HCT116 (cell line): Measurements from ENCODE around the gene KCNJ1. TPM values are rescaled to one million over a fixed set of nuclear protein-coding genes. Genes with fewer than 3 reads are reported as not detected.

ENCODE experiments used
- ATAC-seq: fragments of 200-7000 bp; cut with Tn5 transposase; 2 replicates; pipeline ENCODE4 v1.9.1; 2020; ENCODE audit warnings: mild to moderate bottlenecking, moderate library complexity
- BruUV-seq: library from RNA; stranded (reverse); fragments of 400-500 nt; replicated peaks from 2 replicates; lab custom pipeline; 2021; lab: Mats Ljungman, UMichigan
- CTCF ChIA-PET: fragments of 300-600 bp; sonication (Branson Sonifier 250); formaldehyde crosslinking; loops from one replicate; lab custom pipeline; 2021; ENCODE audit warnings: antibody characterized with exemption; lab: Charles Lee
- POLR2A ChIA-PET: fragments of 300-600, 350-600 bp; sonication (Branson Sonifier 250); formaldehyde crosslinking; loops from one replicate; lab custom pipeline; 2021; ENCODE audit warnings: antibody characterized with exemption; lab: Charles Lee
- RAD21 ChIA-PET, 2 experiments: fragments of 300-600 bp; sonication (Branson Sonifier 250); formaldehyde crosslinking; loops; one replicate each; lab custom pipeline; 2023; ENCODE audit warnings: low total read pairs in 2 of 2; ENCODE audit not compliant: uncharacterized antibody in 2 of 2, unreplicated experiment in 2 of 2, low non-redundant PET in 1 of 2; lab: Charles Lee
- DNase-seq: peaks from one replicate; pipeline ENCODE4 v3.0.0-alpha.2; 2010; ENCODE audit warnings: low read depth, low spot score
- H2AFZ ChIP-seq: fragments of 200-600 bp; shearing (Covaris generic), sonication (generic); 2 replicates; pipeline ENCODE4 v1.6.1; 2017; ENCODE audit warnings: low read depth, mixed run types, mixed read lengths, antibody characterized with exemption, low read length; ENCODE audit not compliant: poor library complexity, severe bottlenecking
- H3K27ac ChIP-seq: 2 replicates; pipeline ENCODE4 v1.5.1; 2012; ENCODE audit warnings: low read depth, low read length
- H3K27me3 ChIP-seq: fragments of 200-600 bp; sonication (generic); 2 replicates; pipeline ENCODE4 v1.6.1; 2016; ENCODE audit warnings: mixed run types, low read length, mixed read lengths; ENCODE audit not compliant: insufficient read depth
- H3K36me3 ChIP-seq, 2 experiments: fragments of 200-500 bp in 1 of 2; fragments of 200-600 bp in 1 of 2; sonication (Bioruptor generic) in 1 of 2; sonication (generic) in 1 of 2; 2 replicates each; pipeline versions ENCODE4 v1.5.1 to v1.6.1; 2014 to 2016; ENCODE audit warnings: low read length in 2 of 2, inconsistent platforms in 1 of 2, mixed read lengths in 1 of 2, mixed run types in 1 of 2; ENCODE audit not compliant: insufficient read depth in 2 of 2, control insufficient read depth in 1 of 2
- H3K4me1 ChIP-seq, 2 experiments: fragments of 200-600 bp in 1 of 2; sonication (generic) in 1 of 2; 2 replicates each; pipeline versions ENCODE4 v1.5.1 to v1.6.1; 2012 to 2017; ENCODE audit warnings: low read length in 2 of 2, inconsistent platforms in 1 of 2, mild to moderate bottlenecking in 1 of 2, mixed read lengths in 1 of 2, mixed run types in 1 of 2, moderate library complexity in 1 of 2; ENCODE audit not compliant: insufficient read depth in 2 of 2, control insufficient read depth in 1 of 2
- H3K4me2 ChIP-seq: fragments of 200-600 bp; sonication (generic); 2 replicates; pipeline ENCODE4 v1.6.1; 2017; ENCODE audit warnings: mixed run types, low read length, mixed read lengths
- H3K4me3 ChIP-seq, 2 experiments: fragments of 200-600 bp in 1 of 2; sonication (generic) in 1 of 2; replicated peaks in 1 of 2; 2 replicates each; pipeline ENCODE4 v1.5.1; 2011 to 2016; ENCODE audit warnings: low read length in 2 of 2, control low read depth in 1 of 2, low read depth in 1 of 2, mild to moderate bottlenecking in 1 of 2, mixed read lengths in 1 of 2, mixed run types in 1 of 2
- H3K79me2 ChIP-seq: fragments of 200-600 bp; sonication (generic); 2 replicates; pipeline ENCODE4 v1.6.1; 2017; ENCODE audit warnings: mild to moderate bottlenecking, mixed run types, low read length, moderate library complexity, mixed read lengths; ENCODE audit not compliant: insufficient read depth
- H3K9ac ChIP-seq: fragments of 200-600 bp; sonication (generic); 2 replicates; pipeline ENCODE4 v1.6.1; 2016; ENCODE audit warnings: low read length, mixed read lengths
- H3K9me2 ChIP-seq: fragments of 200-600 bp; sonication (generic), shearing (Covaris generic); 2 replicates; pipeline ENCODE4 v1.6.1; 2017; ENCODE audit warnings: mixed run types, mild to moderate bottlenecking, moderate library complexity; ENCODE audit not compliant: insufficient read depth
- H3K9me3 ChIP-seq, 2 experiments: fragments of 200-500 bp in 1 of 2; fragments of 200-600 bp in 1 of 2; sonication (Bioruptor generic) in 1 of 2; sonication (generic) in 1 of 2; 2 replicates each; pipeline ENCODE4 v1.6.1; 2014 to 2017; ENCODE audit warnings: low read length in 2 of 2, mixed read lengths in 2 of 2, inconsistent platforms in 1 of 2, low read depth in 1 of 2, mild to moderate bottlenecking in 1 of 2, mixed run types in 1 of 2, moderate library complexity in 1 of 2; ENCODE audit not compliant: control insufficient read depth in 1 of 2, insufficient read depth in 1 of 2
- H4K20me1 ChIP-seq: fragments of 200-600 bp; sonication (generic), shearing (Covaris generic); 2 replicates; pipeline ENCODE4 v1.6.1; 2017; ENCODE audit warnings: mixed run types, mild to moderate bottlenecking, moderate library complexity; ENCODE audit not compliant: insufficient read depth
- CBX3 ChIP-seq: IDR thresholded peaks from 2 replicates; pipeline ENCODE4 v1.6.1; 2012; ENCODE audit warnings: low read depth
- CTCF ChIP-seq, 3 experiments: fragments of 200-600 bp in 1 of 3; sonication (generic) in 1 of 3; IDR thresholded peaks in 2 of 3; conservative IDR thresholded peaks in 1 of 3; 2 replicates each; pipeline ENCODE4 v1.5.1; 2012 to 2017; ENCODE audit warnings: low read depth in 2 of 3, low read length in 2 of 3, antibody characterized with exemption in 1 of 3, borderline replicate concordance in 1 of 3, control low read depth in 1 of 3, mild to moderate bottlenecking in 1 of 3, mixed read lengths in 1 of 3, mixed run types in 1 of 3, moderate library complexity in 1 of 3; ENCODE audit not compliant: insufficient read depth in 1 of 3
- EGR1 ChIP-seq: IDR thresholded peaks from 2 replicates; pipeline ENCODE4 v1.6.1; 2012; ENCODE audit warnings: low read depth
- ELF1 ChIP-seq: IDR thresholded peaks from 2 replicates; pipeline ENCODE4 v1.6.1; 2012; ENCODE audit warnings: low read depth, borderline replicate concordance
- MAX ChIP-seq: IDR thresholded peaks from 2 replicates; pipeline ENCODE4 v1.6.1; 2012
- RAD21 ChIP-seq: IDR thresholded peaks from 2 replicates; pipeline ENCODE4 v1.6.1; 2012; ENCODE audit warnings: low read depth, mild to moderate bottlenecking
- SIN3A ChIP-seq: IDR thresholded peaks from 2 replicates; pipeline ENCODE4 v1.6.1; 2012; ENCODE audit warnings: low read depth
- YY1 ChIP-seq: IDR thresholded peaks from 2 replicates; pipeline ENCODE4 v1.6.1; 2011; ENCODE audit warnings: low read length, low read depth, moderate library complexity, mild to moderate bottlenecking; ENCODE audit not compliant: insufficient replicate concordance; ENCODE audit errors: extremely low read depth
- ZBTB33 ChIP-seq: IDR thresholded peaks from 2 replicates; pipeline ENCODE4 v1.6.1; 2011; ENCODE audit warnings: mild to moderate bottlenecking, low read length, moderate library complexity; ENCODE audit not compliant: insufficient replicate concordance; ENCODE audit errors: extremely low read depth
- ZFX ChIP-seq: fragments of 450-650 bp; IDR thresholded peaks from 2 replicates; pipeline ENCODE4 v1.6.1; 2017
- intact Hi-C: fragments of 100-400 bp; cut with micrococcal nuclease; formaldehyde crosslinking; loops from 2 replicates; pipeline ENCODE4 v1.10.0; 2022
- total RNA-seq: library from RNA; stranded (reverse); gene quantifications from one replicate; pipeline ENCODE4 v1.2.1, GENCODE V29; 2021; ENCODE audit not compliant: unreplicated experiment

KCNJ1 gene
- total RNA-seq, 1 experiment from 2014 or later = 0.15 TPM

GRCh38 chr11:128894286-128894681 is 27.2 kb upstream of the KCNJ1 start:
- ATAC-seq = no peak

More at GRCh38 chr11:128894286-128894681, 27.2 kb upstream of the KCNJ1 start:
- no peak for DNase-seq
- CTCF ChIA-PET = interaction anchor here (1.1 kb wide), 1 partner anchor 11 kb away, joined by 3 read pairs; no protein-coding TSS in a partner anchor
- H3K9me2 ChIP-seq = no peaks in the 10 kb centered on the region
- H3K36me3 ChIP-seq = no peaks in the 10 kb centered on the region
- H3K4me2 ChIP-seq = no peak overlapping the region
- RAD21 ChIA-PET = no interaction called here
- H2AFZ ChIP-seq = no peak overlapping the region
- no peaks in the 10 kb centered on the region for H4K20me1 ChIP-seq
- no peaks in the 10 kb centered on the region for H3K27me3 ChIP-seq
- H3K27ac ChIP-seq = no peak overlapping the region
- POLR2A ChIA-PET = interaction anchor here (3.0 kb wide), 1 partner anchor 12 kb away, joined by 14 read pairs; no protein-coding TSS in a partner anchor
- peaks cover 9 to 23% of the 10 kb centered on the region in 2 experiments; a peak in 3 of 4 replicates for H3K4me1 ChIP-seq
- no peaks in the 10 kb centered on the region for H3K9me3 ChIP-seq
- H3K79me2 ChIP-seq = no peaks in the 10 kb centered on the region
- TF ChIP-seq ELF1 (no peak), SIN3A (no peak), RAD21 (no peak), ZFX (no peak), ZBTB33 (no peak), YY1 (no peak), MAX (no peak), CTCF (IDR thresholded peaks at IDR 0.05 in 2 of 3, conservative IDR thresholded peaks at IDR 0.05 in 1 of 3; ENCODE audit: borderline replicate concordance in 1 of 3, insufficient read depth in 1 of 3, low read depth in 2 of 3, low read length in 2 of 3) (no peak), EGR1 (no peak), CBX3 (no peak)
- intact Hi-C loops = no loop called here
- H3K4me3 ChIP-seq = no peak overlapping the region
- no peak overlapping the region for H3K9ac ChIP-seq
- BruUV-seq = no TSS peak
